Upper lobe of right lung (tissue), 1 donor: ENCODE measurements around the gene CUX1. TPM values are rescaled to one million over a fixed set of nuclear protein-coding genes. Genes with fewer than 3 reads are reported as not detected.

Experiments
- ATAC-seq: fragments of 200-7000 bp; cut with Tn5 transposase; one replicate; pipeline ENCODE4 v1.9.1; 2020; ENCODE audit warnings: mild to moderate bottlenecking, moderate library complexity
- DNase-seq: peaks from one replicate; pipeline ENCODE4 v3.0.0-alpha.2; 2020
- H3K27ac ChIP-seq: fragments of 200-600 bp; one replicate; pipeline ENCODE4 v1.8.0; 2022
- H3K27me3 ChIP-seq: fragments of 200-600 bp; one replicate; pipeline ENCODE4 v1.8.0; 2022; ENCODE audit warnings: mild to moderate bottlenecking
- H3K36me3 ChIP-seq: fragments of 200-600 bp; one replicate; pipeline ENCODE4 v1.8.0; 2022
- H3K4me1 ChIP-seq: fragments of 200-600 bp; one replicate; pipeline ENCODE4 v1.8.0; 2022
- H3K4me3 ChIP-seq: fragments of 200-600 bp; one replicate; pipeline ENCODE4 v1.8.0; 2022; ENCODE audit warnings: mild to moderate bottlenecking
- H3K9me3 ChIP-seq: fragments of 200-600 bp; one replicate; pipeline ENCODE4 v1.8.0; 2022
- intact Hi-C: fragments of 100-400 bp; cut with DNase I; formaldehyde crosslinking; loops from one replicate; pipeline ENCODE4 v1.11.0; 2022
- total RNA-seq: library from RNA; stranded (reverse); fragmentation: NEBNext Ultra II Directional; extraction: Animal tissue kit (Norgen Biotek cat#: 25700); gene quantifications from one replicate; pipeline ENCODE4 v1.2.1, GENCODE V29; 2021
- TF ChIP-seq, protein P1 (sequence below): fragments of 200-600 bp; IDR thresholded peaks from one replicate; pipeline ENCODE4 v1.8.0; 2022; ENCODE audit warnings: antibody characterized with exemption
- donor health status: DM: no; HTN: yes; CAD: no; lungs with severe emphysema.

The CUX1 gene
- total RNA-seq, 1 donor from 2014 or later = 132 TPM

DNA sequence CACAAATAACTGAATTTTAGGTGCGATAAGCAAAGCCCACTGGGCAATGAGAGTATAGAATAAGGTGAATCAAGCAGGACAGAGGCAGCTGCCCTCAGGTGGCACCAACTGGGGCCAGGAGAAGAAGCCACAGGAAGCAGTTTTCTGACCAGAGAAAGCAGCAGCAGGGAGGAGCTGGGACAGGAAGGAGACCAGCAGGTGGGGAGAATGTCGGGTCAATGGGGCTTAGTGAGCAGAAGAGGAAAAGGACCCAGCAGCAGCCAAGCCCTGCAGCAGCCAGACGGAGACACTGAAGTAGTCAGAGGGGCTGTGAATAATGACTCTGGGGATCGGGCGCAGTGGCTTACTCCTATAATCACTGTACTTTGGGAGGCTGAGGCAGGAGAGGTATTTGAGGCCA is 259.7 kb downstream of the CUX1 start:
- DNase-seq = peak; percentile 23
- H3K36me3 ChIP-seq = no peaks in the 10 kb centered on the region
- H3K27ac ChIP-seq = no peak overlapping the region
- H3K27me3 ChIP-seq = no peaks in the 10 kb centered on the region
- intact Hi-C loops = no loop called here
- TF ChIP-seq, protein P1, sequence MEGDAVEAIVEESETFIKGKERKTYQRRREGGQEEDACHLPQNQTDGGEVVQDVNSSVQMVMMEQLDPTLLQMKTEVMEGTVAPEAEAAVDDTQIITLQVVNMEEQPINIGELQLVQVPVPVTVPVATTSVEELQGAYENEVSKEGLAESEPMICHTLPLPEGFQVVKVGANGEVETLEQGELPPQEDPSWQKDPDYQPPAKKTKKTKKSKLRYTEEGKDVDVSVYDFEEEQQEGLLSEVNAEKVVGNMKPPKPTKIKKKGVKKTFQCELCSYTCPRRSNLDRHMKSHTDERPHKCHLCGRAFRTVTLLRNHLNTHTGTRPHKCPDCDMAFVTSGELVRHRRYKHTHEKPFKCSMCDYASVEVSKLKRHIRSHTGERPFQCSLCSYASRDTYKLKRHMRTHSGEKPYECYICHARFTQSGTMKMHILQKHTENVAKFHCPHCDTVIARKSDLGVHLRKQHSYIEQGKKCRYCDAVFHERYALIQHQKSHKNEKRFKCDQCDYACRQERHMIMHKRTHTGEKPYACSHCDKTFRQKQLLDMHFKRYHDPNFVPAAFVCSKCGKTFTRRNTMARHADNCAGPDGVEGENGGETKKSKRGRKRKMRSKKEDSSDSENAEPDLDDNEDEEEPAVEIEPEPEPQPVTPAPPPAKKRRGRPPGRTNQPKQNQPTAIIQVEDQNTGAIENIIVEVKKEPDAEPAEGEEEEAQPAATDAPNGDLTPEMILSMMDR = no peak
- no peak overlapping the region for H3K4me3 ChIP-seq
- ATAC-seq = no peak
- no peaks in the 10 kb centered on the region for H3K9me3 ChIP-seq
- no peaks in the 10 kb centered on the region for H3K4me1 ChIP-seq

DNA sequence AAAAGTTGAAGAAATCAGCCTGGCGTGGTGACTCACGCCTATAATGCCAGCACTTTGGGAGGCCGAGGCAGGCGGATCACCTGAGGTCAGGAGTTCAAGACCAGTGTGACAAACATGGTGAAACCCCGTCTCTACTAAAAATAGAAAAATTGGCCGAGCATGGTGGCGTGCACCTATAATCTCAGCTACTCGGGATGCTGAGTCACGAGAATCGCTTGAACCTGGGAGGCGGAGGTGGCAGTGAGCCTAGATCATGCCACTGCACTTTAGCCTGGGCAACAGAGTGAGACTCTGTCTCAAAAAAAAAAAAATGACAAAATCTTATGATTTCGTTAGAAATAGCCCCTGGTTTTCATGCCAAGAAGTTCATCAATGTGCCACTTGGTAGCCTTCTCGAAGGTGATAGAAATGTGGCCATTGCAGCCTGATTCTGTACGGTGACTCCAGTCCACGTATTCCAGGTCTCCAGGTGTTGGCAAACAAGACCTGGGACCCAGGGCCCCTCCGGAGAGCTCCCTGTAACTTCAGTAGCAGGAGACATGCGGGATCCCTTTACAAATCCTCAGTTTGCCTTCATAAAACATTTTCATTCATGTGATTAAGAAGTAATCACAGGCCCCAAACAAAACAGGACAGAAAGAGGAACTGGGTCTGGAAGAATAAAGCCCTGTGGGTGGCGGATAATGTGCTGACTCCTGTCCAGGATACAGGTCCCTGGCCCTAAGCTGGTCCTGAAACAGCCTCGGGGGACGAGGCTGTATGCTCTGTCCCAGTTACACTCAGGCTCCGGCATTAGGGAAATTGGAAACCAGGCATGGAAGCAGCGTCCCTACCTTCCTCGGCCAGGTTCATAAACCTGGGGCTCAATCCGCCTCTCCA is 262.0 kb downstream of the CUX1 start:
- H3K4me3 ChIP-seq = no peak overlapping the region
- no peaks in the 10 kb centered on the region for H3K36me3 ChIP-seq
- TF ChIP-seq, protein P1 = no peak
- no peaks in the 10 kb centered on the region for H3K4me1 ChIP-seq
- no peaks in the 10 kb centered on the region for H3K27me3 ChIP-seq
- DNase-seq (peak; percentile 28), ATAC-seq (peak; percentile 23)
- no peaks in the 10 kb centered on the region for H3K9me3 ChIP-seq
- intact Hi-C loops = no loop called here
- no peak overlapping the region for H3K27ac ChIP-seq

DNA sequence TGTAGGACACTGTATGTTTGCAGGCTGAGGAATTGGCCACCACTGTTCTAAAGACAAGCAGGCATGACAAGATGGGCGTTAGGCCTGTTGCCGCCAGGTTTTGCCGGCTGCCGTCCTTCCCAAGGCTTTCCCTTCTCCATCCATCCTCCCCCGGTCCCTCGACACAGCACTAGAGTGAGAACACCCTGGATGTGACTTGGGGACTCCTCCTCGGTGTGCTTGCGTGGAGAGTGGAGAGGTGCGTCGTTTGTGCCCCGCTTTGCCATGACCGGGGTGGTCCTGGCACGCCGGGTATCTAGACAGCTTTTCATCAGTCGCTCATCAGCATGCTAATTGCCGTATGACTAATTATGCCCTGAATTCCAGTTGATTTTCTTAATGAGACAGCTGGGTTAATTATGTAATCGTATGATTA is 262.6 kb downstream of the CUX1 start:
- Histone ChIP-seq H3K27me3 (no peaks in the 10 kb centered on the region), H3K36me3 (no peaks in the 10 kb centered on the region), H3K4me3 (no peak overlapping the region), H3K27ac (no peak overlapping the region), H3K4me1 (no peaks in the 10 kb centered on the region), H3K9me3 (no peaks in the 10 kb centered on the region)
- DNase-seq (peak; percentile 51), ATAC-seq (no peak)
- intact Hi-C loops = no loop called here
- TF ChIP-seq, protein P1 = no peak

DNA sequence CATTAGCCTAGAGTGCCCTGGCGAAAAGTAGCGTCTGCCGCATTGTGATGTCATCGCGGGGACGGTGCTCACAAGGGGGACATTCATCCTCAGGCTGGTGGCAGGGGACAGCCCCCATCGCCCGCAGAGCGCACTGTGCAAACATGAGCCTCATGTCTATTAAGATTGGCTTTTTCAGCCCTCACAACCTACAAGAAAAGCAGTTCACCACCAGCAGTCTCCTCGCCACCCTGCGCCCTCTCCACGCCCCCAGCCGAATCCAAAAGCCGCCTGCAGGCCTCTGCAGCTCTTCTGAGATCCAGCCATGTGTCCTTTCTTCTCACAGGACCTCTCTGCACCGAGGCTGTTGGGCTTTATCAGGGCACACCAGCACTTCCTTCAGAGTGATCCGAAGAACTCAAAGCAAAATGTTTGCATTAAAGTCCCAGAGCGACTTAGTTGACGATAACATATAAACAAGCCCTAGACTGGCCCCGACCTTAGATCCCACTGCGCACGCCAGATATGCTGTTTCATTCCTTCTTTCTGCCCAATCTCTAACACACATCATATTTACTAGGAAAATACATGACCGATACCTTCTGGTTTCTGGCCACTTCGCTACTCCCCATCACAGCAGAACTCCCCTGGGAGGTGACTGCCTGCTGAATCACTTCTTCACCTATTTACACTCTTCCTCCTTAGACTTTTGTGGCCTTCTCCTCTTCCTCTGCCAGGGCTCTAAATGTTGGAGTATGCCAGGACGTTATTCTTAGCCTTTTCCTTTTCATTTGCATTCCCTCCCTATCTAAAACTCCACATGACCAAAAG is 263.2 kb downstream of the CUX1 start:
- ATAC-seq = no peak

DNA sequence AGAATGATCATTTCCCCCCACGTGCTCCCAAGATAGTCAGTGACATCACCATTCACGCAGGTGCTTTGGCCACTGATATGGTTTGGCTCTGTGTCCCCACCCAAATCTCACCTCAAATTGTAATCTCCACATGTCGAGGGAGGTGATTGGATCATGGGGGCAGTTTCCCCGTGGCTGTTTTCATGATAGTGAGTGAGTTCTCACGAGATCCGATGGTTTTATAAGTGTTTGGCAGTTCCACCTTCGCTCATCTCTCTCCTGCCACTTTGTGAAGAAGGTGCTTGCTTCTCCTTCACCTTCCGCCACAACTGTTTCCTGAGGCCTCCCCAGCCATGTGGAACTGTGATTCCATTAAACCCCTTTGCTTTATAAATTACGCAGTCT is 263.8 kb downstream of the CUX1 start:
- Histone ChIP-seq H3K27ac (no peak overlapping the region), H3K4me1 (no peaks in the 10 kb centered on the region), H3K36me3 (no peaks in the 10 kb centered on the region), H3K27me3 (no peaks in the 10 kb centered on the region), H3K4me3 (no peak overlapping the region), H3K9me3 (no peaks in the 10 kb centered on the region)
- intact Hi-C loops = no loop called here
- ATAC-seq (no peak), DNase-seq (peak; percentile 15)
- TF ChIP-seq, protein P1 = no peak

More for the DNA sequence above, 263.2 kb downstream of the CUX1 start:
- Histone ChIP-seq H3K4me3 (no peak overlapping the region), H3K27me3 (no peaks in the 10 kb centered on the region), H3K4me1 (no peaks in the 10 kb centered on the region), H3K9me3 (no peaks in the 10 kb centered on the region), H3K27ac (no peak overlapping the region), H3K36me3 (no peaks in the 10 kb centered on the region)
- TF ChIP-seq, protein P1 = no peak
- intact Hi-C loops = no loop called here
- DNase-seq = peak; percentile 27
